H1 (cell line): ENCODE data around the gene TMEM203. TPM values are rescaled to one million over a fixed set of nuclear protein-coding genes. Genes with fewer than 3 reads are reported as not detected.

Experiments
- CTCF ChIA-PET: fragments of 300-600 bp; sonication (Branson Sonifier 250); formaldehyde crosslinking; loops from one replicate; lab custom pipeline; 2021; ENCODE audit not compliant: partially characterized antibody; lab: Charles Lee
- POLR2A ChIA-PET: fragments of 300-600 bp; sonication (Branson Sonifier 250); formaldehyde crosslinking; loops from one replicate; lab custom pipeline; 2021; ENCODE audit warnings: inconsistent platforms; ENCODE audit not compliant: partially characterized antibody; lab: Charles Lee
- DNase-seq, 2 experiments: peaks; one replicate each; pipeline versions ENCODE4 v3.0.0 to v3.0.0-alpha.2; 2010 to 2022; ENCODE audit warnings: low spot score in 2 of 2, low read depth in 1 of 2, mixed read lengths in 1 of 2
- FAIRE-seq: peaks from 2 replicates; lab custom pipeline; 2011; peaks lifted over from hg19 to GRCh38; lab: Jason Lieb, UNC
- H2AFZ ChIP-seq: 2 replicates; pipeline ENCODE4 v1.8.1; 2012; ENCODE audit warnings: low read length, inconsistent platforms
- H2AK5ac ChIP-seq: 2 replicates; pipeline ENCODE4 v1.6.1; 2013; ENCODE audit warnings: low read depth, low read length
- H2BK120ac ChIP-seq: replicated peaks from 2 replicates; pipeline ENCODE3; 2013; ENCODE audit warnings: low read depth, low read length, inconsistent platforms
- H2BK12ac ChIP-seq: 2 replicates; pipeline ENCODE4 v1.6.1; 2013; ENCODE audit warnings: low read depth, low read length
- H2BK15ac ChIP-seq: 2 replicates; pipeline ENCODE4 v1.6.1; 2013; ENCODE audit warnings: low read length
- H2BK20ac ChIP-seq: 2 replicates; pipeline ENCODE4 v1.6.1; 2013; ENCODE audit warnings: low read length
- H2BK5ac ChIP-seq: 2 replicates; pipeline ENCODE4 v1.6.1; 2013; ENCODE audit warnings: low read depth, low read length
- H3K14ac ChIP-seq: 2 replicates; pipeline ENCODE4 v1.6.1; 2013; ENCODE audit warnings: inconsistent platforms; ENCODE audit not compliant: insufficient read length
- H3K18ac ChIP-seq: 2 replicates; pipeline ENCODE4 v1.6.1; 2013; ENCODE audit warnings: low read length; ENCODE audit errors: extremely low read depth
- H3K23ac ChIP-seq: 2 replicates; pipeline ENCODE4 v1.6.1; 2013; ENCODE audit warnings: inconsistent platforms; ENCODE audit not compliant: insufficient read length
- H3K23me2 ChIP-seq: 2 replicates; pipeline ENCODE4 v1.6.1; 2013; ENCODE audit warnings: low read depth, low read length
- H3K27ac ChIP-seq: 2 replicates; pipeline ENCODE4 v1.6.1; 2011; ENCODE audit warnings: low read depth, low read length, inconsistent platforms
- H3K27me3 ChIP-seq, 4 experiments: replicated peaks in 1 of 4; 1 replicate in 1 of 4; 2 replicates in 3 of 4; pipeline versions ENCODE4 v1.6.1 to v1.8.1; 2011 to 2013; ENCODE audit warnings: low read length in 3 of 4, mild to moderate bottlenecking in 3 of 4, inconsistent platforms in 2 of 4, mixed read lengths in 2 of 4, moderate library complexity in 1 of 4; ENCODE audit not compliant: control insufficient read depth in 3 of 4, insufficient read depth in 3 of 4; ENCODE audit errors: extremely low read depth in 1 of 4
- H3K36me3 ChIP-seq, 4 experiments: 2 replicates each; pipeline versions ENCODE4 v1.6.1 to v1.8.1; 2011 to 2013; ENCODE audit warnings: mild to moderate bottlenecking in 4 of 4, low read length in 3 of 4, moderate library complexity in 2 of 4, control low read depth in 1 of 4, inconsistent platforms in 1 of 4; ENCODE audit not compliant: insufficient read depth in 4 of 4, control insufficient read depth in 2 of 4
- H3K4ac ChIP-seq: replicated peaks from 2 replicates; pipeline ENCODE3; 2013; ENCODE audit warnings: low read length, low read depth, mixed read lengths, inconsistent platforms; ENCODE audit not compliant: insufficient read length
- H3K4me1 ChIP-seq, 4 experiments: replicated peaks in 1 of 4; 1 replicate in 1 of 4; 2 replicates in 3 of 4; pipeline versions ENCODE4 v1.6.1 to v1.8.1; 2011 to 2013; ENCODE audit warnings: low read length in 3 of 4, inconsistent platforms in 2 of 4, mixed read lengths in 1 of 4; ENCODE audit not compliant: insufficient read depth in 4 of 4, control insufficient read depth in 3 of 4
- H3K4me2 ChIP-seq, 2 experiments: 2 replicates each; pipeline versions ENCODE4 v1.6.1 to v1.8.1; 2011 to 2013; ENCODE audit warnings: low read depth in 2 of 2, low read length in 2 of 2, control low read depth in 1 of 2, inconsistent platforms in 1 of 2, mild to moderate bottlenecking in 1 of 2; ENCODE audit not compliant: insufficient read depth in 1 of 2
- H3K4me3 ChIP-seq, 4 experiments: fragments of 200-600, 300-600 bp in 1 of 4; sonication (generic), shearing (Covaris generic), sonication (Bioruptor Twin) in 1 of 4; 2 replicates each; pipeline versions ENCODE4 v1.5.1 to v1.8.1; 2011 to 2016; ENCODE audit warnings: low read length in 4 of 4, low read depth in 3 of 4, control low read depth in 2 of 4, inconsistent platforms in 2 of 4, mild to moderate bottlenecking in 2 of 4, mixed read lengths in 1 of 4, moderate library complexity in 1 of 4; ENCODE audit not compliant: insufficient read depth in 2 of 4; ENCODE audit errors: extremely low read depth in 1 of 4
- H3K56ac ChIP-seq: replicated peaks from 2 replicates; pipeline ENCODE3; 2013; ENCODE audit warnings: low read depth, mild to moderate bottlenecking, mixed read lengths, low read length, inconsistent platforms; ENCODE audit not compliant: insufficient read length
- H3K79me1 ChIP-seq: 2 replicates; pipeline ENCODE4 v1.6.1; 2013; ENCODE audit warnings: low read depth, low read length, control low read depth
- H3K79me2 ChIP-seq, 2 experiments: 2 replicates each; pipeline versions ENCODE4 v1.6.1 to v1.8.1; 2012 to 2013; ENCODE audit warnings: low read length in 2 of 2, mild to moderate bottlenecking in 2 of 2, inconsistent platforms in 1 of 2; ENCODE audit not compliant: insufficient read depth in 2 of 2, control insufficient read depth in 1 of 2
- H3K9ac ChIP-seq, 4 experiments: replicated peaks in 1 of 4; 1 replicate in 1 of 4; 2 replicates in 3 of 4; pipeline versions ENCODE4 v1.6.1 to v1.8.1; 2011 to 2013; ENCODE audit warnings: low read depth in 3 of 4, low read length in 3 of 4, control low read depth in 2 of 4, mild to moderate bottlenecking in 2 of 4, moderate library complexity in 2 of 4, inconsistent platforms in 1 of 4; ENCODE audit errors: extremely low read depth in 1 of 4
- H3K9me3 ChIP-seq, 2 experiments: 2 replicates each; pipeline versions ENCODE4 v1.6.1 to v1.8.1; 2012 to 2013; ENCODE audit warnings: mild to moderate bottlenecking in 2 of 2, moderate library complexity in 2 of 2, control low read depth in 1 of 2, inconsistent platforms in 1 of 2, low read depth in 1 of 2, low read length in 1 of 2, mixed read lengths in 1 of 2; ENCODE audit not compliant: insufficient read depth in 2 of 2
- H4K20me1 ChIP-seq, 2 experiments: replicated peaks in 1 of 2; 2 replicates each; pipeline versions ENCODE3 to v1.8.1; 2011 to 2013; ENCODE audit warnings: inconsistent platforms in 2 of 2, low read length in 2 of 2, mild to moderate bottlenecking in 1 of 2; ENCODE audit not compliant: insufficient read depth in 2 of 2, control insufficient read depth in 1 of 2
- H4K5ac ChIP-seq: 2 replicates; pipeline ENCODE4 v1.6.1; 2013; ENCODE audit warnings: low read length, low read depth, mixed read lengths, inconsistent platforms; ENCODE audit not compliant: insufficient read length
- H4K8ac ChIP-seq: 2 replicates; pipeline ENCODE4 v1.8.0; 2013; ENCODE audit warnings: mild to moderate bottlenecking, moderate library complexity, low read length, inconsistent platforms; ENCODE audit not compliant: insufficient read depth; ENCODE audit errors: extremely low read depth
- H4K91ac ChIP-seq: replicated peaks from 2 replicates; pipeline ENCODE3; 2013; ENCODE audit warnings: low read length, mixed read lengths, inconsistent platforms; ENCODE audit not compliant: insufficient read length
- RAD21 ChIP-seq, 2 experiments: IDR thresholded peaks in 1 of 2; conservative IDR thresholded peaks in 1 of 2; 2 replicates each; pipeline ENCODE4 v1.6.1; 2011; ENCODE audit warnings: low read depth in 2 of 2, low read length in 2 of 2, improper control_type of control experiment in 1 of 2, inconsistent platforms in 1 of 2, mild to moderate bottlenecking in 1 of 2, moderate library complexity in 1 of 2
- WGBS, 2 experiments: shearing (Covaris generic) in 1 of 2; methylation state at CpG; one replicate each; pipeline versions ENCODE4 v1.1.6 to v1.1.7; 2013 to 2015; ENCODE audit warnings: low lambda C conversion rate in 2 of 2, mixed read lengths in 2 of 2, inconsistent platforms in 1 of 2, low coverage in 1 of 2, missing lambda C conversion rate in 1 of 2; ENCODE audit not compliant: insufficient replicate concordance in 2 of 2, insufficient coverage in 1 of 2, insufficient read length in 1 of 2; ENCODE audit errors: extremely low coverage in 1 of 2, missing lambda C conversion rate in 1 of 2; 5-methylcytosine and 5-hydroxymethylcytosine counted together
- polyA plus RNA-seq, 7 experiments: library from polyadenylated mRNA; depleted of rRNA in 3 of 7; stranded (reverse) in 5 of 7; unstranded in 2 of 7; fragments of >200 nt in 5 of 7; fragments of 200-250 nt in 2 of 7; gene quantifications; 1 replicate in 5 of 7; 2 replicates in 1 of 7; 4 replicates in 1 of 7; pipeline versions ENCODE4 v1.2.1 to v1.2.3, GENCODE V29; 2011 to 2013; ENCODE audit warnings: missing spikeins in 2 of 7, mixed read lengths in 2 of 7
- total RNA-seq: library from RNA; stranded (reverse); fragmentation: NEBNext Ultra II Directional; extraction: Animal tissue kit (Norgen Biotek cat#: 25700); gene quantifications from 2 replicates; pipeline ENCODE4 v1.2.1, GENCODE V29; 2021

The TMEM203 gene
- total and polyA plus RNA-seq, 2 of the 8 experiments (the other 6 are each of a cell fraction or from before 2014, with no cell fraction given): 44.1 to 57.1 TPM

GRCh38 chr9:137170486-137171148, 34.8 kb downstream of the TMEM203 start:
- Histone ChIP-seq H2AK5ac (no peak overlapping the region), H3K4me2 (peak overlapping the region; percentile 68 to 96), H3K4me1 (peaks cover 0 to 24% (median 14%) of the 10 kb centered on the region in 4 experiments; a peak in 6 of 7 replicates), H3K79me2 (no peaks in the 10 kb centered on the region), H4K20me1 (peaks cover 0 to 11% of the 10 kb centered on the region in 2 experiments), H3K9me3 (no peaks in the 10 kb centered on the region), H2BK5ac (no peak overlapping the region), H3K27me3 (peaks cover 36 to 69% (median 58%) of the 10 kb centered on the region in 4 experiments), H4K91ac (no peak overlapping the region), H3K4ac (no peak overlapping the region), H3K56ac (no peak overlapping the region), H2BK15ac (peak overlapping the region; percentile 88; the same call in 1 of the 2 replicates), H2AFZ (no peak overlapping the region), H4K5ac (no peak overlapping the region), H3K9ac (no peak overlapping the region), H3K27ac (no peak overlapping the region), H4K8ac (no peak overlapping the region), H3K18ac (no peak overlapping the region), H2BK12ac (0 out of 2 replicates have a peak overlapping the region, but pooled peaks have one; percentile 23), H3K4me3 (peak overlapping the region in 1 of 4 experiments; percentile 65; a peak in 1 of 8 replicates), H3K36me3 (no peaks in the 10 kb centered on the region; a peak in 1 of 8 replicates), H3K14ac (no peak overlapping the region), H3K23me2 (peaks cover 15% of the 10 kb centered on the region; the same call in 1 of the 2 replicates), H3K79me1 (no peaks in the 10 kb centered on the region), H3K23ac (no peak overlapping the region), H2BK20ac (no peak overlapping the region), H2BK120ac (no peak overlapping the region)
- WGBS, 2 experiments: 69% methylated on average over 10 of the region's 14 CpGs; no CpG with 5 or more reads in 1 of the 2 experiments
- ChIA-PET CTCF (interaction anchor here (0.6 to 4.3 kb wide), 14 partner anchors 11 to 487 kb away, joined by 3 to 29 read pairs (median 4); partner anchors contain the start of genes ANAPC2, RNF224 and SSNA1), POLR2A (interaction anchor here (0.7 to 3.3 kb wide), 7 partner anchors 13 to 71 kb away, joined by 3 to 14 read pairs (median 4); partner anchors contain the start of genes ANAPC2 and SSNA1)
- DNase-seq: no peak
- no peak for FAIRE-seq
- TF ChIP-seq RAD21 (IDR thresholded peaks at IDR 0.05 in 1 of 2, conservative IDR thresholded peaks at IDR 0.05 in 1 of 2; ENCODE audit: low read depth in 2 of 2, low read length in 2 of 2): no peak
